WTC11 (cell line): ENCODE data around the gene DAPK3. TPM values are rescaled to one million over a fixed set of nuclear protein-coding genes. Genes with fewer than 3 reads are reported as not detected.
A peak's percentile ranks its signal among the peaks of the same experiment; 100 is the strongest.

Source experiments
- ATAC-seq: fragments of 200-7000 bp; cut with Tn5 transposase; 2 replicates; pipeline ENCODE4 v1.10.0; 2021; ENCODE audit warnings: mild to moderate bottlenecking, moderate library complexity
- CTCF ChIA-PET: fragments of 300-600 bp; sonication (Branson Sonifier 250); formaldehyde crosslinking; loops from one replicate; lab custom pipeline; 2021; ENCODE audit warnings: antibody characterized with exemption; lab: Charles Lee
- POLR2A ChIA-PET: fragments of 350-600 bp; sonication (Branson Sonifier 250); formaldehyde crosslinking; loops from one replicate; lab custom pipeline; 2021; ENCODE audit warnings: antibody characterized with exemption; lab: Charles Lee
- DNase-seq: peaks from one replicate; pipeline ENCODE4 v3.0.0; 2021; ENCODE audit warnings: low spot score
- H3K27ac Mint-ChIP-seq: 2 replicates; pipeline ENCODE4 v1.8.0; 2021; ENCODE audit warnings: mixed read lengths
- H3K27me3 Mint-ChIP-seq: 2 replicates; pipeline ENCODE4 v1.8.0; 2021; ENCODE audit warnings: low read depth, mild to moderate bottlenecking, moderate library complexity, mixed read lengths
- H3K36me3 Mint-ChIP-seq: 2 replicates; pipeline ENCODE4 v1.8.0; 2021; ENCODE audit warnings: mixed read lengths
- H3K4me1 Mint-ChIP-seq: 2 replicates; pipeline ENCODE4 v1.8.0; 2022; ENCODE audit warnings: mixed read lengths
- H3K4me3 Mint-ChIP-seq: 2 replicates; pipeline ENCODE4 v1.8.0; 2021; ENCODE audit warnings: mild to moderate bottlenecking, moderate library complexity, mixed read lengths
- H3K9me3 Mint-ChIP-seq: 2 replicates; pipeline ENCODE4 v1.8.0; 2021; ENCODE audit warnings: mixed read lengths
- ESRRA ChIP-seq: sonication (generic); formaldehyde crosslinking; IDR thresholded peaks from 2 replicates; pipeline ENCODE4 v1.8.1; 2022; ENCODE audit warnings: mild to moderate bottlenecking, missing genetic modification reagents, borderline replicate concordance
- FOXK1 ChIP-seq: sonication (generic); formaldehyde crosslinking; IDR thresholded peaks from 2 replicates; pipeline ENCODE4 v1.8.0; 2022; ENCODE audit warnings: mild to moderate bottlenecking, moderate library complexity, missing genetic modification reagents
- IRF2 ChIP-seq: sonication (generic); formaldehyde crosslinking; IDR thresholded peaks from 2 replicates; pipeline ENCODE4 v1.8.0; 2022; ENCODE audit warnings: low read depth, missing genetic modification reagents, borderline replicate concordance
- JAZF1 ChIP-seq: fragments of 250-450 bp; sonication (Bioruptor Pico); IDR thresholded peaks from 2 replicates; pipeline ENCODE4 v1.9.0; 2021; ENCODE audit warnings: moderate library complexity, mild to moderate bottlenecking, inconsistent platforms
- NFATC4 ChIP-seq: fragments of 250-450 bp; sonication (Bioruptor Pico); IDR thresholded peaks from 2 replicates; pipeline ENCODE4 v1.9.0; 2021; ENCODE audit warnings: mild to moderate bottlenecking
- NR1H2 ChIP-seq: sonication (generic); formaldehyde crosslinking; IDR thresholded peaks from 2 replicates; pipeline ENCODE4 v1.9.0; 2021; ENCODE audit warnings: mild to moderate bottlenecking, moderate library complexity, missing genetic modification reagents
- NR2C2 ChIP-seq: sonication (generic); formaldehyde crosslinking; IDR thresholded peaks from 2 replicates; pipeline ENCODE4 v1.8.0; 2022; ENCODE audit warnings: mild to moderate bottlenecking, missing genetic modification reagents
- NR3C1 ChIP-seq: sonication (generic); formaldehyde crosslinking; conservative IDR thresholded peaks from 2 replicates; pipeline ENCODE4 v1.8.1; 2023; ENCODE audit warnings: low read depth, mild to moderate bottlenecking, missing genetic modification reagents
- SMAD4 ChIP-seq: sonication (generic); formaldehyde crosslinking; IDR thresholded peaks from 2 replicates; pipeline ENCODE4 v1.8.0; 2022; ENCODE audit warnings: mild to moderate bottlenecking, missing genetic modification reagents
- TCF7 ChIP-seq: sonication (generic); formaldehyde crosslinking; IDR thresholded peaks from 2 replicates; pipeline ENCODE4 v1.8.0; 2022; ENCODE audit warnings: mild to moderate bottlenecking, low read depth, missing genetic modification reagents, moderate library complexity
- TEAD4 ChIP-seq: sonication (generic); formaldehyde crosslinking; IDR thresholded peaks from 2 replicates; pipeline ENCODE4 v1.8.0; 2022; ENCODE audit warnings: mild to moderate bottlenecking, missing genetic modification reagents
- ZBTB21 ChIP-seq: sonication (generic); formaldehyde crosslinking; IDR thresholded peaks from 2 replicates; pipeline ENCODE4 v1.8.1; 2023; ENCODE audit warnings: mild to moderate bottlenecking, missing genetic modification reagents, borderline replicate concordance
- ZNF232 ChIP-seq: sonication (generic); formaldehyde crosslinking; IDR thresholded peaks from 2 replicates; pipeline ENCODE4 v1.8.0; 2022; ENCODE audit warnings: mild to moderate bottlenecking, missing genetic modification reagents
- ZNF396 ChIP-seq: fragments of 250-450 bp; sonication (Bioruptor Pico); IDR thresholded peaks from 2 replicates; pipeline ENCODE4 v1.8.0; 2021; ENCODE audit warnings: mild to moderate bottlenecking, moderate library complexity, borderline replicate concordance
- total RNA-seq: library from RNA; stranded (reverse); gene quantifications from 3 replicates; pipeline ENCODE4 v1.2.3, GENCODE V29; 2021
- TF ChIP-seq, protein P1 (sequence below): sonication (generic); formaldehyde crosslinking; IDR thresholded peaks from 2 replicates; pipeline ENCODE4 v1.8.1; 2022; ENCODE audit warnings: low read depth, missing genetic modification reagents, borderline replicate concordance
- TF ChIP-seq, protein P2 (sequence below): fragments of 250-450 bp; sonication (Bioruptor Pico); IDR thresholded peaks from 2 replicates; pipeline ENCODE4 v1.9.0; 2021; ENCODE audit warnings: moderate library complexity, mild to moderate bottlenecking, inconsistent platforms, borderline replicate concordance
- TF ChIP-seq, protein P3 (sequence below): fragments of 250-450 bp; sonication (Bioruptor Pico); IDR thresholded peaks from 2 replicates; pipeline ENCODE4 v1.9.0; 2021; ENCODE audit warnings: mild to moderate bottlenecking
- TF ChIP-seq, protein P4 (sequence below): fragments of 250-450 bp; sonication (Bioruptor Pico); IDR thresholded peaks from 2 replicates; pipeline ENCODE4 v2.1.2; 2022; ENCODE audit warnings: mild to moderate bottlenecking, moderate library complexity
- TF ChIP-seq, protein P5 (sequence below): sonication (generic); formaldehyde crosslinking; conservative IDR thresholded peaks from 2 replicates; pipeline ENCODE4 v1.8.1; 2022; ENCODE audit warnings: mild to moderate bottlenecking, missing genetic modification reagents
- TF ChIP-seq, protein P6 (sequence below): fragments of 250-450 bp; sonication (Bioruptor Pico); IDR thresholded peaks from 2 replicates; pipeline ENCODE4 v1.9.0; 2021; ENCODE audit warnings: mild to moderate bottlenecking
- TF ChIP-seq, protein P7 (sequence below): sonication (generic); formaldehyde crosslinking; IDR thresholded peaks from 2 replicates; pipeline ENCODE4 v1.8.0; 2022; ENCODE audit warnings: mild to moderate bottlenecking, missing genetic modification reagents
- TF ChIP-seq, protein P8 (sequence below): sonication (generic); formaldehyde crosslinking; IDR thresholded peaks from 2 replicates; pipeline ENCODE4 v1.8.0; 2023; ENCODE audit warnings: missing genetic modification reagents

DAPK3 gene
- total RNA-seq, 1 experiment from 2014 or later = 73.5 TPM

DNA sequence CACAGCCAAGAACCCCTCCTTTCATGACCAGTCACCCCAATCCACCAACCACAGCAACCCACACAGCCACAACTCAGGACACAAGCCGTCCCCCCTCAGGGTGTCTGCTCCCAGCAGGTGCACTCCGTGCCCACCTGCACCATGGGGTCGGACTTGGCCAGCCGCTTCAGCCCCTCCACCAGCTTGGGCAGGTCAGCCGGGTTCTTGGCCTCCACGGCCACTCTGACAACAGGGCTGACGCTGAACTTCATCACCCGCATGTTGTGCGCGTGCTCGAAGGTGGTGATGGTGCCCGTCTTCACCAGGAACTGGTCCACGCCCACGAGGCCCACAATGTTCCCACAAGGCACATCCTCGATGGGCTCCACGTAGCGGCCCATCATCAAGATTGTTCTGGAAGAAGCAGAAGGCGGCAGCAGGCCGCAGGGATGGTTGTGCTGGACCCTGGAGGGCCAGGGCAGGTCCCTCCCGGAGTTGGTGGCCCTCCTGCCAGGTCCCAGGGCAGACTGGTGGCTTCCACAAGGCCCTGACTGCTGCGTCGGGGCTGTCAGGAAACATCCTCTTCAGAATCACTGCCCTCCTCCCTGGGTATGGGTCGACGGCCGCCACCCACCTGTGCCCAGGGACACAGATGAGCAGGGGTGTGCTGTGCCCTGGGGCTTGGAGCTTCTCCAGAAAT, 8.9 kb upstream of the DAPK3 start (continued):
- TF ChIP-seq, protein P1, sequence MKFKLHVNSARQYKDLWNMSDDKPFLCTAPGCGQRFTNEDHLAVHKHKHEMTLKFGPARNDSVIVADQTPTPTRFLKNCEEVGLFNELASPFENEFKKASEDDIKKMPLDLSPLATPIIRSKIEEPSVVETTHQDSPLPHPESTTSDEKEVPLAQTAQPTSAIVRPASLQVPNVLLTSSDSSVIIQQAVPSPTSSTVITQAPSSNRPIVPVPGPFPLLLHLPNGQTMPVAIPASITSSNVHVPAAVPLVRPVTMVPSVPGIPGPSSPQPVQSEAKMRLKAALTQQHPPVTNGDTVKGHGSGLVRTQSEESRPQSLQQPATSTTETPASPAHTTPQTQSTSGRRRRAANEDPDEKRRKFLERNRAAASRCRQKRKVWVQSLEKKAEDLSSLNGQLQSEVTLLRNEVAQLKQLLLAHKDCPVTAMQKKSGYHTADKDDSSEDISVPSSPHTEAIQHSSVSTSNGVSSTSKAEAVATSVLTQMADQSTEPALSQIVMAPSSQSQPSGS (CRISPR knock-in tag) = no peak
- TF ChIP-seq FOXK1 (CRISPR knock-in tag) = no peak
- no peak for TF ChIP-seq ZNF232 (CRISPR knock-in tag)
- TF ChIP-seq, protein P2, sequence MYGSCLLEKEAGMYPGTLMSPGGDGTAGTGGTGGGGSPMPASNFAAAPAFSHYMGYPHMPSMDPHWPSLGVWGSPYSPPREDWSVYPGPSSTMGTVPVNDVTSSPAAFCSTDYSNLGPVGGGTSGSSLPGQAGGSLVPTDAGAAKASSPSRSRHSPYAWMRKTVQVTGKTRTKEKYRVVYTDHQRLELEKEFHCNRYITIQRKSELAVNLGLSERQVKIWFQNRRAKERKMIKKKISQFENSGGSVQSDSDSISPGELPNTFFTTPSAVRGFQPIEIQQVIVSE (CRISPR knock-in tag) = no peak
- TF ChIP-seq, protein P3, sequence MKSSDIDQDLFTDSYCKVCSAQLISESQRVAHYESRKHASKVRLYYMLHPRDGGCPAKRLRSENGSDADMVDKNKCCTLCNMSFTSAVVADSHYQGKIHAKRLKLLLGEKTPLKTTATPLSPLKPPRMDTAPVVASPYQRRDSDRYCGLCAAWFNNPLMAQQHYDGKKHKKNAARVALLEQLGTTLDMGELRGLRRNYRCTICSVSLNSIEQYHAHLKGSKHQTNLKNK (CRISPR knock-in tag) = no peak
- TF ChIP-seq NFATC4 = no peak
- no peak for TF ChIP-seq IRF2 (CRISPR knock-in tag)
- no peak for TF ChIP-seq ZBTB21 (CRISPR knock-in tag)
- TF ChIP-seq, protein P4, sequence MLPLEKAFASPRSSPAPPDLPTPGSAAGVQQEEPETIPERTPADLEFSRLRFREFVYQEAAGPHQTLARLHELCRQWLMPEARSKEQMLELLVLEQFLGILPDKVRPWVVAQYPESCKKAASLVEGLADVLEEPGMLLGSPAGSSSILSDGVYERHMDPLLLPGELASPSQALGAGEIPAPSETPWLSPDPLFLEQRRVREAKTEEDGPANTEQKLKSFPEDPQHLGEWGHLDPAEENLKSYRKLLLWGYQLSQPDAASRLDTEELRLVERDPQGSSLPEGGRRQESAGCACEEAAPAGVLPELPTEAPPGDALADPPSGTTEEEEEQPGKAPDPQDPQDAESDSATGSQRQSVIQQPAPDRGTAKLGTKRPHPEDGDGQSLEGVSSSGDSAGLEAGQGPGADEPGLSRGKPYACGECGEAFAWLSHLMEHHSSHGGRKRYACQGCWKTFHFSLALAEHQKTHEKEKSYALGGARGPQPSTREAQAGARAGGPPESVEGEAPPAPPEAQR (CRISPR knock-in tag) = no peak
- no peak for TF ChIP-seq SMAD4
- TF ChIP-seq NR3C1 (CRISPR knock-in tag) = no peak

DNA sequence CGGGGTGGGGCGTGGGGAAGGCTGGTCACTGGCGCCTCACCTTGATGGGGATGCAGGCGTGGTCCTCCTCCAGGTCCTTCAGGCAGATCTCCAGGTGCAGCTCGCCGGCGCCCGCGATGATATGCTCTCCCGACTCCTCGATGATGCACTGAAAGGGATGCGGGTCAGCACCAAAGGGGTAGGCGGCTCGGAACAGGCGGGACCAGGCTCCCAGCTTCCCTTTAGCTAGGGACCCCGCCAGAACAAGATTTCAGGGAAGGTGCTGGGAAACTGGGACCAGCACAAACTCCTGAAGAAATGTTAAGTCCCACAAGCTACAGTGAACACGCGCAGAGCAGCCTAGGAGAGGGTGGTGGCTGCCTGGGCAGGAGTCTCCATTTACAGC, 8.4 kb upstream of the DAPK3 start:
- CTCF ChIA-PET = interaction anchor here (2.2 kb wide), 1 partner anchor 8 kb away, joined by 18 read pairs; no protein-coding TSS in a partner anchor
- Mint-ChIP-seq H3K36me3 (peaks cover 86% of the 10 kb centered on the region), H3K4me3 (no peak overlapping the region)

More for the DNA sequence above, 8.4 kb upstream of the DAPK3 start:
- peak overlapping the region; percentile 27 for H3K27ac Mint-ChIP-seq
- DNase-seq (no peak), ATAC-seq (no peak)
- POLR2A ChIA-PET = interaction anchor here (8.7 kb wide), 1 partner anchor 9 kb away, joined by 142 read pairs; the partner anchor contains the start of gene DAPK3
- H3K9me3 Mint-ChIP-seq = no peaks in the 10 kb centered on the region
- TF ChIP-seq, protein P2 (CRISPR knock-in tag) = no peak
- TF ChIP-seq, protein P4 (CRISPR knock-in tag) = no peak
- TF ChIP-seq ESRRA (CRISPR knock-in tag) (no peak), TEAD4 (CRISPR knock-in tag) (no peak), NR2C2 (no peak), NR1H2 (CRISPR knock-in tag) (no peak), IRF2 (CRISPR knock-in tag) (no peak), JAZF1 (CRISPR knock-in tag) (no peak), TCF7 (CRISPR knock-in tag) (no peak), ZNF396 (no peak)
- TF ChIP-seq, protein P5, sequence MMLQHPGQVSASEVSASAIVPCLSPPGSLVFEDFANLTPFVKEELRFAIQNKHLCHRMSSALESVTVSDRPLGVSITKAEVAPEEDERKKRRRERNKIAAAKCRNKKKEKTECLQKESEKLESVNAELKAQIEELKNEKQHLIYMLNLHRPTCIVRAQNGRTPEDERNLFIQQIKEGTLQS (CRISPR knock-in tag) = no peak
- TF ChIP-seq, protein P6, sequence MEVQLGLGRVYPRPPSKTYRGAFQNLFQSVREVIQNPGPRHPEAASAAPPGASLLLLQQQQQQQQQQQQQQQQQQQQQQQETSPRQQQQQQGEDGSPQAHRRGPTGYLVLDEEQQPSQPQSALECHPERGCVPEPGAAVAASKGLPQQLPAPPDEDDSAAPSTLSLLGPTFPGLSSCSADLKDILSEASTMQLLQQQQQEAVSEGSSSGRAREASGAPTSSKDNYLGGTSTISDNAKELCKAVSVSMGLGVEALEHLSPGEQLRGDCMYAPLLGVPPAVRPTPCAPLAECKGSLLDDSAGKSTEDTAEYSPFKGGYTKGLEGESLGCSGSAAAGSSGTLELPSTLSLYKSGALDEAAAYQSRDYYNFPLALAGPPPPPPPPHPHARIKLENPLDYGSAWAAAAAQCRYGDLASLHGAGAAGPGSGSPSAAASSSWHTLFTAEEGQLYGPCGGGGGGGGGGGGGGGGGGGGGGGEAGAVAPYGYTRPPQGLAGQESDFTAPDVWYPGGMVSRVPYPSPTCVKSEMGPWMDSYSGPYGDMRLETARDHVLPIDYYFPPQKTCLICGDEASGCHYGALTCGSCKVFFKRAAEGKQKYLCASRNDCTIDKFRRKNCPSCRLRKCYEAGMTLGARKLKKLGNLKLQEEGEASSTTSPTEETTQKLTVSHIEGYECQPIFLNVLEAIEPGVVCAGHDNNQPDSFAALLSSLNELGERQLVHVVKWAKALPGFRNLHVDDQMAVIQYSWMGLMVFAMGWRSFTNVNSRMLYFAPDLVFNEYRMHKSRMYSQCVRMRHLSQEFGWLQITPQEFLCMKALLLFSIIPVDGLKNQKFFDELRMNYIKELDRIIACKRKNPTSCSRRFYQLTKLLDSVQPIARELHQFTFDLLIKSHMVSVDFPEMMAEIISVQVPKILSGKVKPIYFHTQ (CRISPR knock-in tag) = no peak
- TF ChIP-seq, protein P7, sequence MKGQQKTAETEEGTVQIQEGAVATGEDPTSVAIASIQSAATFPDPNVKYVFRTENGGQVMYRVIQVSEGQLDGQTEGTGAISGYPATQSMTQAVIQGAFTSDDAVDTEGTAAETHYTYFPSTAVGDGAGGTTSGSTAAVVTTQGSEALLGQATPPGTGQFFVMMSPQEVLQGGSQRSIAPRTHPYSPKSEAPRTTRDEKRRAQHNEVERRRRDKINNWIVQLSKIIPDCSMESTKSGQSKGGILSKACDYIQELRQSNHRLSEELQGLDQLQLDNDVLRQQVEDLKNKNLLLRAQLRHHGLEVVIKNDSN (CRISPR knock-in tag) = no peak
- TF ChIP-seq, protein P8, sequence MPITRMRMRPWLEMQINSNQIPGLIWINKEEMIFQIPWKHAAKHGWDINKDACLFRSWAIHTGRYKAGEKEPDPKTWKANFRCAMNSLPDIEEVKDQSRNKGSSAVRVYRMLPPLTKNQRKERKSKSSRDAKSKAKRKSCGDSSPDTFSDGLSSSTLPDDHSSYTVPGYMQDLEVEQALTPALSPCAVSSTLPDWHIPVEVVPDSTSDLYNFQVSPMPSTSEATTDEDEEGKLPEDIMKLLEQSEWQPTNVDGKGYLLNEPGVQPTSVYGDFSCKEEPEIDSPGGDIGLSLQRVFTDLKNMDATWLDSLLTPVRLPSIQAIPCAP (CRISPR knock-in tag) = no peak
- H3K4me1 Mint-ChIP-seq = peaks cover 22% of the 10 kb centered on the region
- no peaks in the 10 kb centered on the region for H3K27me3 Mint-ChIP-seq
